Caco-2 (cell line): ENCODE data around the gene ALOX12B. TPM values are rescaled to one million over a fixed set of nuclear protein-coding genes. Genes with fewer than 3 reads are reported as not detected.

Experiments
- BruUV-seq: library from RNA; stranded (reverse); fragments of 400-500 nt; replicated peaks from 2 replicates; lab custom pipeline; 2021; lab: Mats Ljungman, UMichigan
- CTCF ChIA-PET: fragments of 300-600 bp; sonication (Branson Sonifier 250); formaldehyde crosslinking; loops from one replicate; lab custom pipeline; 2022; ENCODE audit warnings: antibody characterized with exemption; lab: Charles Lee
- POLR2A ChIA-PET: fragments of 300-600 bp; sonication (Branson Sonifier 250); formaldehyde crosslinking; loops from one replicate; lab custom pipeline; 2022; ENCODE audit warnings: antibody characterized with exemption; lab: Charles Lee
- DNase-seq, 2 experiments: peaks; one replicate each; pipeline versions ENCODE4 v3.0.0 to v3.0.0-alpha.2; 2020 to 2022
- H3K27me3 ChIP-seq: replicated peaks from 2 replicates; pipeline ENCODE4 v1.6.0; 2011; ENCODE audit warnings: low read length; ENCODE audit not compliant: control insufficient read depth, insufficient read depth
- H3K36me3 ChIP-seq: 2 replicates; pipeline ENCODE4 v1.5.1; 2011; ENCODE audit warnings: low read length; ENCODE audit not compliant: control insufficient read depth, insufficient read depth
- H3K4me1 ChIP-seq: fragments of 250-450 bp; sonication (Bioruptor Pico); 2 replicates; pipeline ENCODE4 v1.5.1; 2020; ENCODE audit warnings: mild to moderate bottlenecking
- H3K4me3 ChIP-seq: 2 replicates; pipeline ENCODE4 v1.5.1; 2011; ENCODE audit warnings: low read depth, mild to moderate bottlenecking, control low read depth, low read length
- H3K9me3 ChIP-seq: fragments of 250-450 bp; sonication (Bioruptor Pico); 2 replicates; pipeline ENCODE4 v1.5.1; 2020; ENCODE audit warnings: mild to moderate bottlenecking, moderate library complexity
- H3K27ac Mint-ChIP-seq: one replicate; pipeline ENCODE4 v1.8.0; 2022; ENCODE audit warnings: mixed read lengths; ENCODE audit not compliant: unreplicated experiment
- H3K27me3 Mint-ChIP-seq: one replicate; pipeline ENCODE4 v1.8.0; 2022; ENCODE audit warnings: mixed read lengths; ENCODE audit not compliant: insufficient read depth, unreplicated experiment
- H3K36me3 Mint-ChIP-seq: one replicate; pipeline ENCODE4 v1.8.0; 2022; ENCODE audit warnings: mild to moderate bottlenecking, mixed read lengths; ENCODE audit not compliant: insufficient read depth, unreplicated experiment
- H3K4me1 Mint-ChIP-seq: one replicate; pipeline ENCODE4 v1.8.0; 2022; ENCODE audit warnings: low read depth, mixed read lengths; ENCODE audit not compliant: unreplicated experiment
- H3K4me3 Mint-ChIP-seq: one replicate; pipeline ENCODE4 v1.8.0; 2022; ENCODE audit warnings: mild to moderate bottlenecking, moderate library complexity, mixed read lengths; ENCODE audit not compliant: unreplicated experiment
- H3K9me3 Mint-ChIP-seq: one replicate; pipeline ENCODE4 v1.8.0; 2022; ENCODE audit warnings: mixed read lengths; ENCODE audit not compliant: unreplicated experiment
- CTCF ChIP-seq, 2 experiments: fragments of 200-600 bp in 1 of 2; IDR thresholded peaks; 1 replicate in 1 of 2; 2 replicates in 1 of 2; pipeline versions ENCODE4 v1.5.1 to v1.8.0; 2011 to 2022; ENCODE audit warnings: antibody characterized with exemption in 1 of 2, control low read depth in 1 of 2, inconsistent platforms in 1 of 2, low read depth in 1 of 2, low read length in 1 of 2, mild to moderate bottlenecking in 1 of 2, moderate library complexity in 1 of 2; ENCODE audit not compliant: insufficient read depth in 1 of 2, severe bottlenecking in 1 of 2, unreplicated experiment in 1 of 2
- intact Hi-C: fragments of 100-400 bp; cut with micrococcal nuclease; formaldehyde crosslinking; loops from one replicate; pipeline ENCODE4 v1.10.0; 2022; ENCODE audit not compliant: unreplicated experiment
- total RNA-seq: library from RNA; stranded (reverse); gene quantifications from 2 replicates; pipeline ENCODE4 v1.2.3, GENCODE V29; 2022

Gene ALOX12B
- total RNA-seq, 1 experiment from 2014 or later: 0.34 TPM

GRCh38 chr17:8039611-8040168 lies 47.8 kb downstream of the ALOX12B start:
- intact Hi-C loops: loop anchor here (2.0 kb wide), 1 partner anchor 17 kb away; no protein-coding TSS in a partner anchor
- Mint-ChIP-seq H3K9me3 (no peaks in the 10 kb centered on the region), H3K27ac (no peak overlapping the region), H3K4me3 (no peak overlapping the region), H3K27me3 (no peaks in the 10 kb centered on the region), H3K36me3 (no peaks in the 10 kb centered on the region), H3K4me1 (no peaks in the 10 kb centered on the region)
- no TSS peak for BruUV-seq
- ChIA-PET POLR2A (no interaction called here), CTCF (no interaction called here)
- TF ChIP-seq CTCF (IDR thresholded peaks at IDR 0.05; ENCODE audit: insufficient read depth in 1 of 2, low read depth in 1 of 2, low read length in 1 of 2, severe bottlenecking in 1 of 2, unreplicated experiment in 1 of 2): no peak
- Histone ChIP-seq H3K9me3 (no peaks in the 10 kb centered on the region), H3K4me1 (peaks cover 7% of the 10 kb centered on the region), H3K36me3 (no peaks in the 10 kb centered on the region), H3K27me3 (no peaks in the 10 kb centered on the region), H3K4me3 (no peak overlapping the region)
- no peak for DNase-seq

GRCh38 chr17:8038954-8039610 lies 48.4 kb downstream of the ALOX12B start, which contains the start of gene ALOX15B:
ALOX15B (plus strand) TSS chr17:8039059; CDS start chr17:8039156, 97 bp downstream.
- Mint-ChIP-seq H3K36me3 (no peaks in the 10 kb centered on the region), H3K9me3 (no peaks in the 10 kb centered on the region), H3K4me3 (no peak within 1 kb of the TSS), H3K27me3 (no peaks in the 10 kb centered on the region), H3K27ac (no peak within 1 kb of the TSS), H3K4me1 (no peaks in the 10 kb centered on the region)
- DNase-seq: no peak
- POLR2A ChIA-PET: no interaction called here
- peaks cover 7% of the 10 kb centered on the region for H3K4me1 ChIP-seq
- no peaks in the 10 kb centered on the region for H3K27me3 ChIP-seq
- no peak for TF ChIP-seq CTCF (IDR thresholded peaks at IDR 0.05; ENCODE audit: insufficient read depth in 1 of 2, low read depth in 1 of 2, low read length in 1 of 2, severe bottlenecking in 1 of 2, unreplicated experiment in 1 of 2)
- intact Hi-C loops: no loop called here
- CTCF ChIA-PET: no interaction called here
- no peak within 1 kb of the TSS for H3K4me3 ChIP-seq
- H3K36me3 ChIP-seq: no peaks in the 10 kb centered on the region
- BruUV-seq: no TSS peak
- H3K9me3 ChIP-seq: no peaks in the 10 kb centered on the region

- no peaks in the 10 kb centered on the region for H3K36me3 ChIP-seq
- no peak overlapping the region for H3K27ac Mint-ChIP-seq
- H3K9me3 Mint-ChIP-seq: no peaks in the 10 kb centered on the region
Measured at GRCh38 chr17:8032442-8032841, 55.1 kb downstream of the ALOX12B start.

More at GRCh38 chr17:8032442-8032841, 55.1 kb downstream of the ALOX12B start:
- TF ChIP-seq CTCF (IDR thresholded peaks at IDR 0.05; ENCODE audit: insufficient read depth in 1 of 2, low read depth in 1 of 2, low read length in 1 of 2, severe bottlenecking in 1 of 2, unreplicated experiment in 1 of 2): no peak
- H3K4me1 Mint-ChIP-seq: no peaks in the 10 kb centered on the region
- Histone ChIP-seq H3K4me1 (no peaks in the 10 kb centered on the region), H3K9me3 (no peaks in the 10 kb centered on the region), H3K4me3 (no peak overlapping the region), H3K27me3 (no peaks in the 10 kb centered on the region)
- POLR2A ChIA-PET: no interaction called here
- no TSS peak for BruUV-seq
- H3K4me3 Mint-ChIP-seq: no peak overlapping the region
- peaks cover 2% of the 10 kb centered on the region for H3K27me3 Mint-ChIP-seq
- no peaks in the 10 kb centered on the region for H3K36me3 Mint-ChIP-seq
- CTCF ChIA-PET: interaction anchor here (0.7 kb wide), 1 partner anchor 8 kb away, joined by 3 read pairs; no protein-coding TSS in a partner anchor
- DNase-seq: no peak
- intact Hi-C loops: no loop called here
